Omental fat pad (tissue), 4 donors: ENCODE data around the gene PCNT. TPM values are rescaled to one million over a fixed set of nuclear protein-coding genes. Genes with fewer than 3 reads are reported as not detected.
"Not testable (repeated sequence)": the region's sequence is repeated elsewhere in the genome, so short reads cannot be mapped to it uniquely, and the experiment has no call there.

Experiments used
- ATAC-seq: fragments of 150-250 bp; one replicate; pipeline ENCODE4 v1.9.1; 2016; ENCODE audit warnings: mild to moderate bottlenecking, moderate library complexity; ENCODE audit not compliant: low FRiP score
- DNase-seq: peaks from one replicate; pipeline ENCODE4 v3.0.0-alpha.2; 2019; ENCODE audit warnings: low spot score
- CTCF ChIP-seq, 3 donors: fragments of 450-650 bp; IDR thresholded peaks; one replicate each; pipeline ENCODE4 v1.5.1; 2016 to 2017; ENCODE audit warnings: antibody characterized with exemption in 3 of 3, mild to moderate bottlenecking in 3 of 3, moderate library complexity in 2 of 3
- total RNA-seq, 4 donors: library from RNA; depleted of rRNA; stranded (reverse); fragments of >200 nt; gene quantifications; one replicate each; pipeline ENCODE4 v1.1.0, GENCODE V29; 2016

Gene PCNT
- total RNA-seq, 4 donors from 2014 or later, result 23.0 to 51.7 (median 24.4) TPM

- ATAC-seq, result no peak
- no peak for DNase-seq
- TF ChIP-seq CTCF (IDR thresholded peaks at IDR 0.05), result no peak
Measured at GRCh38 chr21:46428987-46429710, 105.2 kb downstream of the PCNT start.

GRCh38 chr21:46429754-46430681 lies 106.1 kb downstream of the PCNT start:
- ATAC-seq (no peak), DNase-seq (no peak)
- TF ChIP-seq CTCF (IDR thresholded peaks at IDR 0.05), result no peak

- no peak for TF ChIP-seq CTCF (IDR thresholded peaks at IDR 0.05)
- no peak for DNase-seq
- ATAC-seq, result no peak
Measured at GRCh38 chr21:46431448-46431847, 107.5 kb downstream of the PCNT start.

- TF ChIP-seq CTCF (IDR thresholded peaks at IDR 0.05), result no peak
- no peak for ATAC-seq
- no peak for DNase-seq
Measured at GRCh38 chr21:46431884-46432488, 108.0 kb downstream of the PCNT start.

GRCh38 chr21:46433116-46433515 lies 109.2 kb downstream of the PCNT start:
- DNase-seq, ATAC-seq: not testable (repeated sequence)

DNA sequence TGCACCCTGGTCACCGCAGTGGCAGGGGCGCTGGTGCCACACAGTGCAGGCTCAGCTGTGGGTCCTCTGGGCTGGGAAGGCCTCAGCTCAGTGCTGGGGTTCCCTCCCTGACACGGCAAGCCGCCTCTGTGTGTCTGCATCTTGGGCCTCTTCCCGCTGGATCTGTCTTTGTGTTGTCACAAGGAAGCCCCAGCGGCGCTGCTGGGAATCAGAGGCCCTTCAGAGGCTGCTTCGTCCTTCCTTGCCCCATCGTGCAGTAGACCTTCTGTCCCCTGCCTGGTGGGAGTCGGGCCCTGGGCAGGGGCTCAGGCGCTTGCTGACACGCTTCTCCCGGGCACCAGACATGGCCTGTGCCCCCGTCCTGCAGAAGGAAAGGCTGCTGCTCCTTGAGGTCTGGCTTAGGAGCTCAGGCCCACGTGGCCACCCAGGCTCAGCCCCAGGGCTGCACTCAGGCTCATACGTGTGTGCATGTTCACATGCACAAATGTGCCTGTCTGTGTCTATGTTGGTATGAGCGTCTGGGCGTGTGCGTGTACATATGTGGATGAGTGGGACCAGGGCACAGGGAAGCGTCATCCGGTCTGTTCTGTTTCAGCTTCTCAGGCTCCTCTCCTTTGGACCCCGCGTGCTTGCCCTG lies 110.5 kb downstream of the PCNT start:
- no peak for ATAC-seq
- DNase-seq, result no peak
- TF ChIP-seq CTCF (IDR thresholded peaks at IDR 0.05), result no peak

GRCh38 chr21:46435786-46436227 lies 111.9 kb downstream of the PCNT start:
- DNase-seq (no peak), ATAC-seq (no peak)
- TF ChIP-seq CTCF (IDR thresholded peaks at IDR 0.05), result no peak
